Upper lobe of right lung (tissue), 1 donor: ENCODE measurements around the gene KCNJ1. TPM values are rescaled to one million over a fixed set of nuclear protein-coding genes. Genes with fewer than 3 reads are reported as not detected.

Experiments used
- ATAC-seq: fragments of 200-7000 bp; cut with Tn5 transposase; one replicate; pipeline ENCODE4 v1.9.1; 2020; ENCODE audit warnings: mild to moderate bottlenecking, moderate library complexity
- DNase-seq: peaks from one replicate; pipeline ENCODE4 v3.0.0-alpha.2; 2020
- H3K27ac ChIP-seq: fragments of 200-600 bp; one replicate; pipeline ENCODE4 v1.8.0; 2022
- H3K27me3 ChIP-seq: fragments of 200-600 bp; one replicate; pipeline ENCODE4 v1.8.0; 2022; ENCODE audit warnings: mild to moderate bottlenecking
- H3K36me3 ChIP-seq: fragments of 200-600 bp; one replicate; pipeline ENCODE4 v1.8.0; 2022
- H3K4me1 ChIP-seq: fragments of 200-600 bp; one replicate; pipeline ENCODE4 v1.8.0; 2022
- H3K4me3 ChIP-seq: fragments of 200-600 bp; one replicate; pipeline ENCODE4 v1.8.0; 2022; ENCODE audit warnings: mild to moderate bottlenecking
- H3K9me3 ChIP-seq: fragments of 200-600 bp; one replicate; pipeline ENCODE4 v1.8.0; 2022
- intact Hi-C: fragments of 100-400 bp; cut with DNase I; formaldehyde crosslinking; loops from one replicate; pipeline ENCODE4 v1.11.0; 2022
- total RNA-seq: library from RNA; stranded (reverse); fragmentation: NEBNext Ultra II Directional; extraction: Animal tissue kit (Norgen Biotek cat#: 25700); gene quantifications from one replicate; pipeline ENCODE4 v1.2.1, GENCODE V29; 2021
- TF ChIP-seq, protein P1 (sequence below): fragments of 200-600 bp; IDR thresholded peaks from one replicate; pipeline ENCODE4 v1.8.0; 2022; ENCODE audit warnings: antibody characterized with exemption
- donor health status: DM: no; HTN: yes; CAD: no; lungs with severe emphysema.

The KCNJ1 gene
- total RNA-seq, 1 donor from 2014 or later = 0.23 TPM

DNA sequence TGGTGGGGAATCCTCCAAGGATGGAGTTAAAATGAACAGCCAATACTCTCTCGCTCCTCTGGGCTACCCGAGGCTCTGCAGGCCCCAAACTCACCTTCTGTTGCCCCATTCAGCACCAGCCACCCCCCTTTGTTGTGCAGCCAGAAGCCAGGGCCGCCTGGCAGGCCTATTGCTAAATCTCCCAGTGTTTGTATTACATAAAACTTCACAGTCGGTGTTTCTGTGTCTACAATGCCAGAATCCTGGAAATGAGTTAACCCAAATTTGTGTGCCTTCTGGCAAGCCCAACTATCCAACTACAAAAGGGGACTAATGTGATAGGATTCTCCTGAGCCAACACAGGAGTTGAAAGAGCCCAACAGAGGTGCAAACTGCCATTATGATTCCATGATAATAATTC lies 33.4 kb upstream of the KCNJ1 start:
- intact Hi-C loops = no loop called here
- Histone ChIP-seq H3K27me3 (no peaks in the 10 kb centered on the region), H3K4me3 (no peak overlapping the region), H3K27ac (no peak overlapping the region), H3K36me3 (no peaks in the 10 kb centered on the region), H3K4me1 (peaks cover 27% of the 10 kb centered on the region), H3K9me3 (no peaks in the 10 kb centered on the region)
- DNase-seq = peak; percentile 75
- ATAC-seq = peak; percentile 4
- TF ChIP-seq, protein P1, sequence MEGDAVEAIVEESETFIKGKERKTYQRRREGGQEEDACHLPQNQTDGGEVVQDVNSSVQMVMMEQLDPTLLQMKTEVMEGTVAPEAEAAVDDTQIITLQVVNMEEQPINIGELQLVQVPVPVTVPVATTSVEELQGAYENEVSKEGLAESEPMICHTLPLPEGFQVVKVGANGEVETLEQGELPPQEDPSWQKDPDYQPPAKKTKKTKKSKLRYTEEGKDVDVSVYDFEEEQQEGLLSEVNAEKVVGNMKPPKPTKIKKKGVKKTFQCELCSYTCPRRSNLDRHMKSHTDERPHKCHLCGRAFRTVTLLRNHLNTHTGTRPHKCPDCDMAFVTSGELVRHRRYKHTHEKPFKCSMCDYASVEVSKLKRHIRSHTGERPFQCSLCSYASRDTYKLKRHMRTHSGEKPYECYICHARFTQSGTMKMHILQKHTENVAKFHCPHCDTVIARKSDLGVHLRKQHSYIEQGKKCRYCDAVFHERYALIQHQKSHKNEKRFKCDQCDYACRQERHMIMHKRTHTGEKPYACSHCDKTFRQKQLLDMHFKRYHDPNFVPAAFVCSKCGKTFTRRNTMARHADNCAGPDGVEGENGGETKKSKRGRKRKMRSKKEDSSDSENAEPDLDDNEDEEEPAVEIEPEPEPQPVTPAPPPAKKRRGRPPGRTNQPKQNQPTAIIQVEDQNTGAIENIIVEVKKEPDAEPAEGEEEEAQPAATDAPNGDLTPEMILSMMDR = no peak

DNA sequence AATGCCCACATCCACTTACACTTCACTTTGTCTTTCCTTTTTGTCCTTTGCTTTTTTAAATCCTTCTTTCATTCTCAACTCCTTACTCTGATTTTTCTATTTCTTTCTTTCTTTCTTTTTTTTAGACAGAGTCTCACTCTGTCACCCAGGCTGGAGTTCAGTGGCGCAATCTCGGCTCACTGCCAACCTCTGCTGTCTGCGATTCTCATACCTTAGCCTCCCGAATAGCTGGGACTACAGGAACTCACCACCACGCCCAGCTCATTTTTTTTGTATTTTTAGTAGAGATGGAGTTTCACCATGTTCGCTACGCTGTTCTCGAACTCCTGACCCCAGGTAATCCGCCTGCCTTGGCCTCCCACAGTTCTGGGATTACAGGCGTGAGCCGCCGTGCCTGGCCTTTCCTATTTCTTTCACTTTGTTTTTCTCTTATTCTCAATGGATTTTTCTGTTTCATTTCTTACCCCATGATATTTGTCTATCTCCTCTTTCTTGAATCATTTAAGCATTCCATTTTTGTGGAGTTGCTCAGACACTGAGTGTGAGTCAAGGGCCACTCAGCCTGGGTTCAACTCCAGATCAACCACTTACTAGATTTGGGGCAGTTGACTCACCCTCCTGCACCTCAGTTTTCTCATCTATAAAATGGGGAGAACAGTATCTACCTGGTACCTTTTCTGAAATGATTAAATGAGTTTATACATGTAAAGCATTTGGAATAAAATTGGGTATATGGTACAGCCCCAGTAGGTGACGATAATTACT lies 31.7 kb upstream of the KCNJ1 start:
- no peaks in the 10 kb centered on the region for H3K9me3 ChIP-seq
- no peaks in the 10 kb centered on the region for H3K27me3 ChIP-seq
- no peak overlapping the region for H3K4me3 ChIP-seq
- H3K27ac ChIP-seq = no peak overlapping the region
- TF ChIP-seq, protein P1 = no peak
- intact Hi-C loops = no loop called here
- no peaks in the 10 kb centered on the region for H3K36me3 ChIP-seq
- peak; percentile 86 for DNase-seq
- H3K4me1 ChIP-seq = peaks cover 21% of the 10 kb centered on the region
- no peak for ATAC-seq

DNA sequence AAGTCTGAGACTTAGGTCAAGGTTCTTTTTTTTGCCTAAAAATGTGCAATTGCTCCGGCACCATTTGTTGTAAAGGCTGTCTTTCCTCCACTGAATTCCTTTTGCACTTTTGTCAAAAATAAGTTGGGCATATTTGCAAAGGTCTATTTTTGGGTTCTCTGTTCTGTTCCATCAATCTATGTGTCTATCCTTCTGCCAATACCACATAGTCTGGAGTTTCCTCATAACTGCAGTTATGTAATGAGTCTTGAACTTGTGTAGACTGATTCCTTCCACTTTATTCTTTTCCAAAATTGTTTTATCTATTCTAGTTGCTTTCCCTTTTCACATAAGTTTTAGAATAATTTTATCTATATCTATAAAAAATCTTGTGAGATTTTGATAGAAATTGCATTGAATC lies 30.7 kb upstream of the KCNJ1 start:
- TF ChIP-seq, protein P1 = no peak
- intact Hi-C loops = no loop called here
- H3K4me1 ChIP-seq = peaks cover 23% of the 10 kb centered on the region

DNA sequence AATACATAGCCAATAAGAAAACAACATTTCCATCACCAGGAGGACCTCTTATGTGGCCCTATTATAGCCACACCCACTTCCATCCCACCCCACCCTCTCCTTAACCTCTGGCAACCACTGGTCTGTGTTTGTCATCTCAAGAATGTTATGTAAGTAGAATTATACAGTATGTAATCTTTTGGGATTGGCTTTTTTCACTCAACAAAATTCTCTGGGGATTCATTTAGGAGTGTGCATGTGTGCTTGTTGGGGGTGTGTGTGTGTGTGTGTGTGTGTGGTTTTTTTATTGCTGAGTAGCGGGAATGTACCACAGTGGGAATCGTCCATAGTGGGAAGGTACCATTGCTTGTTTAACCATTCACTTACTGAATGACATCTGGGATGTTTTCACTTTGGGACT lies 29.3 kb upstream of the KCNJ1 start:
- no peak overlapping the region for H3K27ac ChIP-seq
- ATAC-seq (no peak), DNase-seq (no peak)
- H3K27me3 ChIP-seq = no peaks in the 10 kb centered on the region
- intact Hi-C loops = no loop called here
- no peaks in the 10 kb centered on the region for H3K36me3 ChIP-seq
- TF ChIP-seq, protein P1 = no peak
- peaks cover 35% of the 10 kb centered on the region for H3K4me1 ChIP-seq
- H3K9me3 ChIP-seq = no peaks in the 10 kb centered on the region
- no peak overlapping the region for H3K4me3 ChIP-seq

More for the DNA sequence above, 30.7 kb upstream of the KCNJ1 start:
- H3K4me3 ChIP-seq = no peak overlapping the region
- H3K27ac ChIP-seq = no peak overlapping the region
- H3K36me3 ChIP-seq = no peaks in the 10 kb centered on the region
- ATAC-seq (no peak), DNase-seq (no peak)
- H3K27me3 ChIP-seq = no peaks in the 10 kb centered on the region
- no peaks in the 10 kb centered on the region for H3K9me3 ChIP-seq

DNA sequence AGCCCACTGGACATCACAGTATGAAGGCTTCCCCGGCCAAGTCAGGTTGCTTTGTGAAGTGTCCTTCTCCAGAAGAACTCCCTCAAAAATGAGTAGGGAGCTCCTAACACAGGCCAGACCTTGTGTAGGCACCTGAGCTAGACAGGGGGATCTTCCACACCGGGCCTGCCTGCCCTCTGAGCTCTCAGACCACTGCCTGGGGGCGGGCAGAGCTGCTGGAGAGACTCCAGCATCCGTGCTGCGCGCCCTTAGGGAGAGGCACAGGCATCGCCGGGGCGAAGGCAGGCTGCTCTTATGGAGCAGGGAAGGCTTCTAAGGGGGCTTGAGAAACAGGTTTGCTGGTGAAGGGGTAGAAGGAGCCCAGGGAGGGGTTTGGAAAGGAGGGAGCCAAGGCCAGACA lies 28.4 kb upstream of the KCNJ1 start:
- Histone ChIP-seq H3K4me3 (no peak overlapping the region), H3K27ac (no peak overlapping the region), H3K27me3 (peaks cover 6% of the 10 kb centered on the region), H3K36me3 (no peaks in the 10 kb centered on the region), H3K9me3 (no peaks in the 10 kb centered on the region), H3K4me1 (peaks cover 38% of the 10 kb centered on the region)
- DNase-seq (no peak), ATAC-seq (no peak)
- intact Hi-C loops = no loop called here
- TF ChIP-seq, protein P1 = no peak
